Keratinocyte (primary cell): ENCODE measurements around the gene SMAD6. TPM values are rescaled to one million over a fixed set of nuclear protein-coding genes. Genes with fewer than 3 reads are reported as not detected.

Experiments used
- DNase-seq: peaks from one replicate; pipeline ENCODE4 v3.0.0-alpha.2; 2011; ENCODE audit warnings: low read depth, missing footprints, low spot score
- FAIRE-seq: peaks from 2 replicates; lab custom pipeline; 2011; peaks lifted over from hg19 to GRCh38; lab: Jason Lieb, UNC
- H2AFZ ChIP-seq: 2 replicates; pipeline ENCODE4 v1.6.0; 2012; ENCODE audit warnings: low read length, control low read depth, inconsistent platforms; ENCODE audit not compliant: control insufficient read depth
- H3K27ac ChIP-seq: 2 replicates; pipeline ENCODE4 v1.5.1; 2011; ENCODE audit warnings: low read length; ENCODE audit not compliant: control insufficient read depth, insufficient read depth
- H3K27me3 ChIP-seq: 3 replicates; pipeline ENCODE4 v1.6.0; 2011; ENCODE audit warnings: low read length; ENCODE audit not compliant: control insufficient read depth, insufficient read depth; ENCODE audit errors: extremely low read depth
- H3K36me3 ChIP-seq, 2 experiments: 2 replicates in 1 of 2; 3 replicates in 1 of 2; pipeline ENCODE4 v1.5.1; 2011; ENCODE audit warnings: low read length in 2 of 2, mild to moderate bottlenecking in 1 of 2; ENCODE audit not compliant: control insufficient read depth in 2 of 2, insufficient read depth in 2 of 2; ENCODE audit errors: extremely low read depth in 1 of 2
- H3K4me1 ChIP-seq: 3 replicates; pipeline ENCODE4 v1.5.1; 2011; ENCODE audit warnings: low read length; ENCODE audit not compliant: control insufficient read depth, insufficient read depth; ENCODE audit errors: extremely low read depth
- H3K4me2 ChIP-seq: 3 replicates; pipeline ENCODE4 v1.6.0; 2011; ENCODE audit warnings: low read depth, low read length; ENCODE audit not compliant: control insufficient read depth, insufficient read depth; ENCODE audit errors: extremely low read depth
- H3K4me3 ChIP-seq, 3 experiments: fragments of 200-600 bp in 1 of 3; sonication (generic) in 1 of 3; 2 replicates in 2 of 3; 3 replicates in 1 of 3; pipeline ENCODE4 v1.5.1; 2011 to 2016; ENCODE audit warnings: low read length in 3 of 3, mild to moderate bottlenecking in 3 of 3, control low read depth in 2 of 3, inconsistent platforms in 1 of 3, low read depth in 1 of 3, mixed read lengths in 1 of 3, mixed run types in 1 of 3, moderate library complexity in 1 of 3; ENCODE audit not compliant: control insufficient read depth in 2 of 3, insufficient read depth in 2 of 3; ENCODE audit errors: extremely low read depth in 1 of 3
- H3K79me2 ChIP-seq: 2 replicates; pipeline ENCODE4 v1.6.0; 2012; ENCODE audit warnings: low read length; ENCODE audit not compliant: control insufficient read depth, insufficient read depth
- H3K9ac ChIP-seq: 3 replicates; pipeline ENCODE4 v1.6.0; 2011; ENCODE audit warnings: low read length; ENCODE audit not compliant: control insufficient read depth, insufficient read depth; ENCODE audit errors: extremely low read depth
- H3K9me1 ChIP-seq: 3 replicates; pipeline ENCODE4 v1.6.0; 2011; ENCODE audit warnings: low read length; ENCODE audit not compliant: control insufficient read depth, insufficient read depth; ENCODE audit errors: extremely low read depth
- H3K9me3 ChIP-seq: 2 replicates; pipeline ENCODE4 v1.5.1; 2012; ENCODE audit warnings: low read depth, low read length; ENCODE audit not compliant: control insufficient read depth
- H4K20me1 ChIP-seq: 3 replicates; pipeline ENCODE4 v1.6.0; 2011; ENCODE audit warnings: low read length; ENCODE audit not compliant: control insufficient read depth, insufficient read depth; ENCODE audit errors: extremely low read depth
- EZH2 ChIP-seq: IDR thresholded peaks from one replicate; pipeline ENCODE4 v1.6.1; 2012; ENCODE audit warnings: inconsistent platforms, mild to moderate bottlenecking, low read length, moderate library complexity
- dilution Hi-C: fragments of 300-500 bp; cut with MboI; formaldehyde crosslinking; loops from one replicate; pipeline ENCODE4 v1.7.0; 2020; ENCODE audit warnings: low sequenced_read_pairs; ENCODE audit not compliant: extremely low pct_ligation_motif_present
- polyA plus RNA-seq, 5 experiments: library from polyadenylated mRNA; depleted of rRNA in 3 of 5; stranded (reverse) in 3 of 5; stranded (forward) in 1 of 5; unstranded in 1 of 5; fragments of >200 nt; gene quantifications; 1 replicate in 1 of 5; 2 replicates in 3 of 5; 3 replicates in 1 of 5; pipeline versions ENCODE4 v1.2.1 to v1.2.3, GENCODE V29; 2011 to 2012; ENCODE audit warnings: missing spikeins in 2 of 5, low read depth in 1 of 5, low replicate concordance in 1 of 5
- TF ChIP-seq, protein P1 (sequence below), 3 experiments: IDR thresholded peaks in 1 of 3; conservative IDR thresholded peaks in 1 of 3; optimal IDR thresholded peaks in 1 of 3; 2 replicates in 2 of 3; 3 replicates in 1 of 3; pipeline versions ENCODE3 to v1.5.1; 2011; ENCODE audit warnings: low read length in 3 of 3, mild to moderate bottlenecking in 3 of 3, moderate library complexity in 2 of 3, control low read depth in 1 of 3, inconsistent platforms in 1 of 3; ENCODE audit not compliant: insufficient read depth in 2 of 3; ENCODE audit errors: extremely low read depth in 1 of 3

Gene SMAD6
- polyA plus RNA-seq, 1 donor (not counting 4 experiments of a cell fraction or from before 2014, with no cell fraction given) = 0.03 TPM

GRCh38 chr15:66701422-66702034, 508 bp upstream of the SMAD6 start:
- no peaks in the 10 kb centered on the region for H3K9me3 ChIP-seq
- dilution Hi-C loops = no loop called here
- no peaks in the 10 kb centered on the region for H4K20me1 ChIP-seq
- H3K36me3 ChIP-seq = no peaks in the 10 kb centered on the region
- no peaks in the 10 kb centered on the region for H3K79me2 ChIP-seq
- no peak for DNase-seq
- no peaks in the 10 kb centered on the region for H3K9me1 ChIP-seq
- peak overlapping the region; percentile 44 to 71 (median 69) for H3K4me3 ChIP-seq
- peak overlapping the region; percentile 81 for H2AFZ ChIP-seq
- peaks cover 17% of the 10 kb centered on the region for H3K4me1 ChIP-seq
- TF ChIP-seq, protein P1, sequence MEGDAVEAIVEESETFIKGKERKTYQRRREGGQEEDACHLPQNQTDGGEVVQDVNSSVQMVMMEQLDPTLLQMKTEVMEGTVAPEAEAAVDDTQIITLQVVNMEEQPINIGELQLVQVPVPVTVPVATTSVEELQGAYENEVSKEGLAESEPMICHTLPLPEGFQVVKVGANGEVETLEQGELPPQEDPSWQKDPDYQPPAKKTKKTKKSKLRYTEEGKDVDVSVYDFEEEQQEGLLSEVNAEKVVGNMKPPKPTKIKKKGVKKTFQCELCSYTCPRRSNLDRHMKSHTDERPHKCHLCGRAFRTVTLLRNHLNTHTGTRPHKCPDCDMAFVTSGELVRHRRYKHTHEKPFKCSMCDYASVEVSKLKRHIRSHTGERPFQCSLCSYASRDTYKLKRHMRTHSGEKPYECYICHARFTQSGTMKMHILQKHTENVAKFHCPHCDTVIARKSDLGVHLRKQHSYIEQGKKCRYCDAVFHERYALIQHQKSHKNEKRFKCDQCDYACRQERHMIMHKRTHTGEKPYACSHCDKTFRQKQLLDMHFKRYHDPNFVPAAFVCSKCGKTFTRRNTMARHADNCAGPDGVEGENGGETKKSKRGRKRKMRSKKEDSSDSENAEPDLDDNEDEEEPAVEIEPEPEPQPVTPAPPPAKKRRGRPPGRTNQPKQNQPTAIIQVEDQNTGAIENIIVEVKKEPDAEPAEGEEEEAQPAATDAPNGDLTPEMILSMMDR (optimal IDR thresholded peaks at IDR 0.05 in 1 of 3, IDR thresholded peaks at IDR 0.05 in 1 of 3, conservative IDR thresholded peaks at IDR 0.05 in 1 of 3; ENCODE audit: extremely low read depth in 1 of 3, insufficient read depth in 2 of 3, low read length in 3 of 3) = no peak
- no peak for TF ChIP-seq EZH2
- H3K9ac ChIP-seq = peak overlapping the region; percentile 26
- H3K4me2 ChIP-seq = peak overlapping the region; percentile 97
- H3K27ac ChIP-seq = peak overlapping the region; percentile 22
- FAIRE-seq = no peak
- H3K27me3 ChIP-seq = peaks cover 41% of the 10 kb centered on the region

- Histone ChIP-seq H2AFZ (no peak overlapping the region), H3K4me3 (peak overlapping the region; percentile 7 to 69 (median 36)), H3K9me3 (no peaks in the 10 kb centered on the region), H3K27ac (no peak overlapping the region), H3K9me1 (no peaks in the 10 kb centered on the region), H3K27me3 (peaks cover 41% of the 10 kb centered on the region), H3K36me3 (no peaks in the 10 kb centered on the region), H3K4me2 (peak overlapping the region; percentile 97), H4K20me1 (no peaks in the 10 kb centered on the region), H3K4me1 (peaks cover 17% of the 10 kb centered on the region), H3K79me2 (no peaks in the 10 kb centered on the region), H3K9ac (no peak overlapping the region)
- dilution Hi-C loops = no loop called here
- TF ChIP-seq, protein P1 (optimal IDR thresholded peaks at IDR 0.05 in 1 of 3, IDR thresholded peaks at IDR 0.05 in 1 of 3, conservative IDR thresholded peaks at IDR 0.05 in 1 of 3; ENCODE audit: extremely low read depth in 1 of 3, insufficient read depth in 2 of 3, low read length in 3 of 3) = no peak
- peak; percentile 99 for TF ChIP-seq EZH2
- DNase-seq = no peak
- no peak for FAIRE-seq
These were observed 927 bp downstream of the SMAD6 start for GRCh38 chr15:66702787-66703539.
